ENCODE results near the gene AP3D1.

DNA sequence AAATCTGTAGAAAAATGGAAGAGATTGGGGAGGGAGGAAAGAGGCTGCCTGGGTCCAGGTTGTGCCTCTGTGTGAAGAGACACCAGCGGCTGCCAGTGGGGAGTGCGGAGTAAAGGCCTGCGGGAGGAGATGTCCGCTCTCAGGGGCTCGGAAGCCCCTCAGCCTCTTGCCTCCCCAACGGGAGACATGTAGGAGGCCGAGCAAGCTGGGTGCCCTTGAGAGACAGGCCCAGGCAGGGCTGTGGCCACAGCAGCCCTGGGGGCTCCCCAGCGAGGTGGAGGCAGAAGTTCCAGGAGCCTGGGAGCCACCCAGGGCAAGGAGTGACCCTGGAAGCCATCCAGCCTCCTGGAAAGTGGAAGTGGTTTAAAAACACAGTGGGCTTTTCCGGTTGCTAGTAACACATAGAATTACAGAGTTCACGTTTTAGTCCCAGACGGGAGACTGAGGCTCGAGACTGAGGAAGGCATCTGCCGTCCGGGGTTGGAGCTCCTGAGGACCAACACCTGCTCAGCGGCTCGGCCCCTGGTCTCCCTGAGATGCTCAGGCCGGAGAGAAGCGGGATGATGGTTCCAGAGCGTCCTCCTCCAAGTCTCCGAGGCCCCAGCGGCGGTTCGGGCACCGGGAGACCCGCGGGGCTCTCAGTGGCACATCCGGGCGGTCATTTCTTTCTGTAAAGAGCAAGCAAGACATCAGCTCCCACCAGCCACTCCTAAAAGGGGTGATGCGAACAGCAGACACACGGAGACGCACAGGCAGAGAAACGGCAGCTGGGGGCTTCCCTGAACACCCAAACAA is 78.4 kb downstream of the AP3D1 start:
- TF ChIP-seq, protein P1, sequence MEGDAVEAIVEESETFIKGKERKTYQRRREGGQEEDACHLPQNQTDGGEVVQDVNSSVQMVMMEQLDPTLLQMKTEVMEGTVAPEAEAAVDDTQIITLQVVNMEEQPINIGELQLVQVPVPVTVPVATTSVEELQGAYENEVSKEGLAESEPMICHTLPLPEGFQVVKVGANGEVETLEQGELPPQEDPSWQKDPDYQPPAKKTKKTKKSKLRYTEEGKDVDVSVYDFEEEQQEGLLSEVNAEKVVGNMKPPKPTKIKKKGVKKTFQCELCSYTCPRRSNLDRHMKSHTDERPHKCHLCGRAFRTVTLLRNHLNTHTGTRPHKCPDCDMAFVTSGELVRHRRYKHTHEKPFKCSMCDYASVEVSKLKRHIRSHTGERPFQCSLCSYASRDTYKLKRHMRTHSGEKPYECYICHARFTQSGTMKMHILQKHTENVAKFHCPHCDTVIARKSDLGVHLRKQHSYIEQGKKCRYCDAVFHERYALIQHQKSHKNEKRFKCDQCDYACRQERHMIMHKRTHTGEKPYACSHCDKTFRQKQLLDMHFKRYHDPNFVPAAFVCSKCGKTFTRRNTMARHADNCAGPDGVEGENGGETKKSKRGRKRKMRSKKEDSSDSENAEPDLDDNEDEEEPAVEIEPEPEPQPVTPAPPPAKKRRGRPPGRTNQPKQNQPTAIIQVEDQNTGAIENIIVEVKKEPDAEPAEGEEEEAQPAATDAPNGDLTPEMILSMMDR (IDR thresholded peaks at IDR 0.05): no peak
- TF ChIP-seq EP300 (IDR thresholded peaks at IDR 0.05): no peak
